Fibroblast of skin of right biceps (primary cell): ENCODE results near the gene JOSD1.
A peak's percentile ranks its signal among the peaks of the same experiment; 100 is the strongest.

Experiments
- DNase-seq: peaks from one replicate; pipeline ENCODE4 v3.0.0-alpha.2; 2013

Gene JOSD1

GRCh38 chr22:38700789-38701628 is at the start of gene JOSD1:
Gene JOSD1, minus strand, starts transcription at chr22:38700943. Its CDS starts 956 bp downstream, at chr22:38699987.
- DNase-seq = peak; percentile 95

- DNase-seq = no peak
Measured at GRCh38 chr22:38750104-38750503, 49.4 kb upstream of the JOSD1 start.

- DNase-seq = no peak
Measured at GRCh38 chr22:38748487-38749136, 47.9 kb upstream of the JOSD1 start.

- DNase-seq = no peak
Measured at GRCh38 chr22:38745676-38746460, 45.1 kb upstream of the JOSD1 start.

GRCh38 chr22:38744981-38745380 is 44.2 kb upstream of the JOSD1 start:
- no peak for DNase-seq

- DNase-seq = no peak
Measured at GRCh38 chr22:38742176-38742942, 41.6 kb upstream of the JOSD1 start.

- DNase-seq = no peak
Measured at GRCh38 chr22:38741576-38741975, 40.8 kb upstream of the JOSD1 start.

- no peak for DNase-seq
Measured at GRCh38 chr22:38741166-38741565, 40.4 kb upstream of the JOSD1 start.

- no peak for DNase-seq
Measured at GRCh38 chr22:38740754-38741153, 40.0 kb upstream of the JOSD1 start.

GRCh38 chr22:38740116-38740723 is 39.5 kb upstream of the JOSD1 start:
- DNase-seq = no peak

- no peak for DNase-seq
Measured at GRCh38 chr22:38739300-38740055, 38.7 kb upstream of the JOSD1 start.

GRCh38 chr22:38738475-38739070 is 37.8 kb upstream of the JOSD1 start:
- no peak for DNase-seq

- peak; percentile 48 for DNase-seq
Measured at GRCh38 chr22:38737302-38738060, 36.7 kb upstream of the JOSD1 start.

GRCh38 chr22:38736257-38736570 is 35.5 kb upstream of the JOSD1 start:
- no peak for DNase-seq

- no peak for DNase-seq
Measured at GRCh38 chr22:38735465-38736256, 34.9 kb upstream of the JOSD1 start.

- no peak for DNase-seq
Measured at GRCh38 chr22:38735126-38735464, 34.4 kb upstream of the JOSD1 start.

GRCh38 chr22:38734421-38735100 is 33.8 kb upstream of the JOSD1 start:
- no peak for DNase-seq

- no peak for DNase-seq
Measured at GRCh38 chr22:38733724-38734381, 33.1 kb upstream of the JOSD1 start.

GRCh38 chr22:38733329-38733723 is 32.6 kb upstream of the JOSD1 start:
- DNase-seq = peak; percentile 19
